Suprapubic skin (tissue), 4 donors: ENCODE results near the gene AJAP1.

ENCODE experiments used
- POLR2A ChIP-seq, 2 donors: fragments of 450-650 bp; IDR thresholded peaks; one replicate each; pipeline ENCODE4 v1.6.1; 2017; ENCODE audit warnings: antibody characterized with exemption in 2 of 2, mild to moderate bottlenecking in 2 of 2, moderate library complexity in 2 of 2
- POLR2AphosphoS5 ChIP-seq, 3 donors: sonication (generic); formaldehyde crosslinking; IDR thresholded peaks; one replicate each; pipeline ENCODE4 v1.6.1; 2017; ENCODE audit warnings: antibody characterized with exemption in 3 of 3
- TF ChIP-seq, protein P1 (sequence below), 2 donors: fragments of 200-600 bp in 1 of 2; fragments of 450-650 bp in 1 of 2; sonication (generic) in 1 of 2; IDR thresholded peaks; one replicate each; pipeline ENCODE4 v1.5.1; 2016 to 2019; ENCODE audit warnings: antibody characterized with exemption in 2 of 2, mild to moderate bottlenecking in 1 of 2, moderate library complexity in 1 of 2

DNA sequence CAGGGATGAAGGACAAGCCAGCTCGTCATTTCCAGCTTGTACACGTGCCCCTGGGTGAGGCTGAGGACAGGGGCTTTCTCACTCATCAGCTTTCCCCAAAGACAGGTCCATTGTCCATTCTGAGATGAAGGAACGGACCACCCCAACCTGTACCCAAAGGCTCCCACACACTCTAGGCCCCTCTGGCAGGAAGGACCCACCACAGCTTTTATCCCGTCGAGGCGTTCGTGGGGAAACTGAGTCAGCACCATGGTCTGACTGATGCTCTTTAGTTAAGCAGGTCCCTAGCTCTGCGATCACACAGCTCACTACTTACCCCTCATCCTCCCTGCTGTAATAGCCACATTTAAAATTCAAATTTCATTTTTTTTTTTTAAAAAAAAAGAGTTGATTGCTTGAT lies 117.3 kb downstream of the AJAP1 start:
- TF ChIP-seq, protein P1, sequence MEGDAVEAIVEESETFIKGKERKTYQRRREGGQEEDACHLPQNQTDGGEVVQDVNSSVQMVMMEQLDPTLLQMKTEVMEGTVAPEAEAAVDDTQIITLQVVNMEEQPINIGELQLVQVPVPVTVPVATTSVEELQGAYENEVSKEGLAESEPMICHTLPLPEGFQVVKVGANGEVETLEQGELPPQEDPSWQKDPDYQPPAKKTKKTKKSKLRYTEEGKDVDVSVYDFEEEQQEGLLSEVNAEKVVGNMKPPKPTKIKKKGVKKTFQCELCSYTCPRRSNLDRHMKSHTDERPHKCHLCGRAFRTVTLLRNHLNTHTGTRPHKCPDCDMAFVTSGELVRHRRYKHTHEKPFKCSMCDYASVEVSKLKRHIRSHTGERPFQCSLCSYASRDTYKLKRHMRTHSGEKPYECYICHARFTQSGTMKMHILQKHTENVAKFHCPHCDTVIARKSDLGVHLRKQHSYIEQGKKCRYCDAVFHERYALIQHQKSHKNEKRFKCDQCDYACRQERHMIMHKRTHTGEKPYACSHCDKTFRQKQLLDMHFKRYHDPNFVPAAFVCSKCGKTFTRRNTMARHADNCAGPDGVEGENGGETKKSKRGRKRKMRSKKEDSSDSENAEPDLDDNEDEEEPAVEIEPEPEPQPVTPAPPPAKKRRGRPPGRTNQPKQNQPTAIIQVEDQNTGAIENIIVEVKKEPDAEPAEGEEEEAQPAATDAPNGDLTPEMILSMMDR (IDR thresholded peaks at IDR 0.05) = no peak
- TF ChIP-seq POLR2AphosphoS5 (IDR thresholded peaks at IDR 0.05) (no peak), POLR2A (IDR thresholded peaks at IDR 0.05) (no peak)
